Sigmoid colon (tissue), 7 donors: Measurements from ENCODE around the gene ADAMTS8. TPM values are rescaled to one million over a fixed set of nuclear protein-coding genes. Genes with fewer than 3 reads are reported as not detected.

Source experiments
- DNase-seq: peaks from one replicate; pipeline ENCODE4 v3.0.0-alpha.2; 2019
- H3K27ac ChIP-seq, 4 donors: fragments of 200-600 bp; sonication (generic); one replicate each; pipeline ENCODE4 v1.5.1; 2016 to 2019; ENCODE audit warnings: mild to moderate bottlenecking in 1 of 4
- H3K27me3 ChIP-seq, 3 donors: fragments of 200-600 bp; sonication (generic); one replicate each; pipeline ENCODE4 v1.5.1; 2019; ENCODE audit warnings: mild to moderate bottlenecking in 1 of 3
- H3K36me3 ChIP-seq, 4 donors: fragments of 200-600 bp; sonication (generic); one replicate each; pipeline ENCODE4 v1.5.1; 2016 to 2019
- H3K4me1 ChIP-seq, 4 donors: fragments of 200-600 bp; sonication (generic); one replicate each; pipeline ENCODE4 v1.5.1; 2017 to 2019
- H3K4me3 ChIP-seq, 4 donors: fragments of 200-600 bp; sonication (generic); one replicate each; pipeline ENCODE4 v1.5.1; 2017 to 2019; ENCODE audit warnings: mild to moderate bottlenecking in 2 of 4, moderate library complexity in 1 of 4
- H3K9me3 ChIP-seq, 4 donors: fragments of 200-600 bp in 3 of 4; sonication (generic) in 3 of 4; one replicate each; pipeline versions ENCODE4 v1.5.1 to v1.6.1; 2013 to 2019
- CTCF ChIP-seq, 4 experiments: fragments of 450-650 bp in 3 of 4; fragments of 200-600 bp in 1 of 4; IDR thresholded peaks; one replicate each; pipeline ENCODE4 v1.5.1; 2016 to 2019; ENCODE audit warnings: antibody characterized with exemption in 4 of 4, mild to moderate bottlenecking in 3 of 4, moderate library complexity in 2 of 4
- EP300 ChIP-seq, 4 donors: sonication (generic); formaldehyde crosslinking; IDR thresholded peaks; one replicate each; pipeline ENCODE4 v1.6.1; 2017; ENCODE audit warnings: antibody characterized with exemption in 4 of 4
- POLR2A ChIP-seq, 2 donors: fragments of 450-650 bp; IDR thresholded peaks; one replicate each; pipeline ENCODE4 v1.6.1; 2016; ENCODE audit warnings: antibody characterized with exemption in 2 of 2, mild to moderate bottlenecking in 2 of 2, moderate library complexity in 2 of 2
- POLR2AphosphoS5 ChIP-seq, 4 donors: sonication (generic); formaldehyde crosslinking; IDR thresholded peaks; one replicate each; pipeline ENCODE4 v1.6.1; 2017; ENCODE audit warnings: antibody characterized with exemption in 4 of 4
- WGBS, 2 donors: extraction: QIAGEN DNeasy Blood & Tissue Kit; methylation state at CpG; one replicate each; pipeline ENCODE4 v1.1.7; 2013; 5-methylcytosine and 5-hydroxymethylcytosine counted together
- intact Hi-C: fragments of 100-400 bp; cut with DNase I; formaldehyde crosslinking; loops from one replicate; pipeline ENCODE4 v1.15.1; 2023
- polyA plus RNA-seq, 3 donors: library from polyadenylated mRNA; stranded (reverse); fragments of 200-250 nt; gene quantifications; one replicate each; pipeline ENCODE4 v1.2.3, GENCODE V29; 2013
- total RNA-seq, 4 donors: library from RNA; depleted of rRNA; stranded (reverse); fragments of >200 nt; gene quantifications; one replicate each; pipeline ENCODE4 v1.1.0, GENCODE V29; 2016
- donor health status: healthy with polysubstance abuse.
- donor health status: Bipolar disorder and iron deficiency.
- donor health status: healthy.

The ADAMTS8 gene
- total and polyA plus RNA-seq, 7 donors, result under 0.01 to 11.9 (median 4.2) TPM; not detected in 1

GRCh38 chr11:130408901-130409300 is 19.5 kb downstream of the ADAMTS8 start:
- no peak for TF ChIP-seq POLR2AphosphoS5 (IDR thresholded peaks at IDR 0.05)
- TF ChIP-seq CTCF (IDR thresholded peaks at IDR 0.05), result no peak
- TF ChIP-seq POLR2A (IDR thresholded peaks at IDR 0.05), result no peak
- no peak for TF ChIP-seq EP300 (IDR thresholded peaks at IDR 0.05)
- intact Hi-C loops, result loop anchor here (2.0 to 10.0 kb wide), 2 partner anchors 18 to 334 kb away; no protein-coding TSS in a partner anchor
- H3K4me3 ChIP-seq, result no peak overlapping the region
- WGBS, 2 donors, result 87 to 89% methylated on average over 8 of the region's 8 CpGs
- no peak for DNase-seq
- peak overlapping the region in 3 of 4 donors; percentile 74 to 83 (median 82) for H3K27ac ChIP-seq
- peaks cover 0 to 6% (median 0%) of the 10 kb centered on the region in 4 donors for H3K36me3 ChIP-seq
- peaks cover 0 to 67% (median 61%) of the 10 kb centered on the region in 4 donors for H3K4me1 ChIP-seq
- H3K27me3 ChIP-seq, result no peaks in the 10 kb centered on the region
- H3K9me3 ChIP-seq, result no peaks in the 10 kb centered on the region

GRCh38 chr11:130408401-130408890 is 20.0 kb downstream of the ADAMTS8 start:
- Histone ChIP-seq H3K36me3 (peaks cover 0 to 6% (median 0%) of the 10 kb centered on the region in 4 donors), H3K27ac (peak overlapping the region; percentile 45 to 83 (median 78)), H3K27me3 (no peaks in the 10 kb centered on the region), H3K4me3 (no peak overlapping the region), H3K9me3 (no peaks in the 10 kb centered on the region), H3K4me1 (peaks cover 0 to 67% (median 61%) of the 10 kb centered on the region in 4 donors)
- no peak for DNase-seq
- no peak for TF ChIP-seq POLR2A (IDR thresholded peaks at IDR 0.05)
- no peak for TF ChIP-seq POLR2AphosphoS5 (IDR thresholded peaks at IDR 0.05)
- 88% methylated on average over 18 of the region's 18 CpGs for WGBS, 2 donors
- intact Hi-C loops, result loop anchor here (2.0 to 10.0 kb wide), 2 partner anchors 18 to 334 kb away; no protein-coding TSS in a partner anchor

GRCh38 chr11:130407978-130408377 is 20.4 kb downstream of the ADAMTS8 start:
- peak; percentile 95 for DNase-seq
- TF ChIP-seq EP300 (IDR thresholded peaks at IDR 0.05) (peak; percentile 56 to 83 (median 68)), POLR2AphosphoS5 (IDR thresholded peaks at IDR 0.05) (peak; percentile 90 to 98 (median 94)), POLR2A (IDR thresholded peaks at IDR 0.05) (no peak), CTCF (IDR thresholded peaks at IDR 0.05) (no peak)
- Histone ChIP-seq H3K27me3 (no peaks in the 10 kb centered on the region), H3K4me3 (no peak overlapping the region), H3K4me1 (peaks cover 0 to 67% (median 61%) of the 10 kb centered on the region in 4 donors), H3K9me3 (no peaks in the 10 kb centered on the region), H3K27ac (peak overlapping the region; percentile 45 to 83 (median 78)), H3K36me3 (peaks cover 0 to 6% (median 0%) of the 10 kb centered on the region in 4 donors)
- WGBS, 2 donors, result 39 to 56% methylated on average over 7 of the region's 7 CpGs
- intact Hi-C loops, result loop anchor here (2.0 to 10.0 kb wide), 2 partner anchors 17 to 333 kb away; no protein-coding TSS in a partner anchor

- TF ChIP-seq POLR2A (IDR thresholded peaks at IDR 0.05) (no peak), CTCF (IDR thresholded peaks at IDR 0.05) (no peak), POLR2AphosphoS5 (IDR thresholded peaks at IDR 0.05) (no peak)
- no peak overlapping the region for H3K4me3 ChIP-seq
- no peaks in the 10 kb centered on the region for H3K27me3 ChIP-seq
- no peak for DNase-seq
- H3K27ac ChIP-seq, result peak overlapping the region in 1 of 4 donors; percentile 82
- peaks cover 0 to 6% (median 0%) of the 10 kb centered on the region in 4 donors for H3K36me3 ChIP-seq
- 90 to 91% methylated on average over 11 of the region's 11 CpGs for WGBS, 2 donors
- peaks cover 0 to 90% (median 84%) of the 10 kb centered on the region in 4 donors for H3K4me1 ChIP-seq
- intact Hi-C loops, result loop anchor here (10.0 kb wide), 1 partner anchor 331 kb away; no protein-coding TSS in a partner anchor
- no peaks in the 10 kb centered on the region for H3K9me3 ChIP-seq
These were observed 23.0 kb downstream of the ADAMTS8 start for GRCh38 chr11:130405428-130405827.

- Histone ChIP-seq H3K27ac (peak overlapping the region; percentile 74 to 84 (median 82)), H3K9me3 (no peaks in the 10 kb centered on the region), H3K4me1 (peaks cover 0 to 91% (median 84%) of the 10 kb centered on the region in 4 donors), H3K27me3 (no peaks in the 10 kb centered on the region), H3K36me3 (peaks cover 0 to 6% (median 0%) of the 10 kb centered on the region in 4 donors), H3K4me3 (no peak overlapping the region)
- WGBS, 2 donors, result 90 to 92% methylated on average over 5 of the region's 5 CpGs
- no peak for TF ChIP-seq CTCF (IDR thresholded peaks at IDR 0.05)
- no peak for TF ChIP-seq POLR2A (IDR thresholded peaks at IDR 0.05)
- TF ChIP-seq EP300 (IDR thresholded peaks at IDR 0.05), result no peak
- no peak for TF ChIP-seq POLR2AphosphoS5 (IDR thresholded peaks at IDR 0.05)
- DNase-seq, result no peak
- intact Hi-C loops, result loop anchor here (10.0 kb wide), 1 partner anchor 330 kb away; no protein-coding TSS in a partner anchor
These were observed 23.7 kb downstream of the ADAMTS8 start for GRCh38 chr11:130404727-130405126.
